ENCODE results near the gene CLDN14. TPM values are rescaled to one million over a fixed set of nuclear protein-coding genes. Genes with fewer than 3 reads are reported as not detected.

The CLDN14 gene
- total and polyA plus RNA-seq, 9 donors, result 0.15 TPM; not detected in 8

GRCh38 chr21:36437745-36438128 lies 42.2 kb downstream of the CLDN14 start:
- DNase-seq, result peak in 2 of 5 donors; percentile 62 to 75
- no peak for TF ChIP-seq POLR2A (IDR thresholded peaks at IDR 0.05)
- no peak for TF ChIP-seq EP300 (IDR thresholded peaks at IDR 0.05)
- TF ChIP-seq CTCF (IDR thresholded peaks at IDR 0.05), result no peak

GRCh38 chr21:36436829-36437744 lies 42.8 kb downstream of the CLDN14 start:
- H3K9me3 ChIP-seq, result no peaks in the 10 kb centered on the region
- DNase-seq, result no peak
- intact Hi-C loops (cut with DNase I), result no loop called here
- peaks cover 3% of the 10 kb centered on the region for H3K4me1 ChIP-seq (ENCODE audit: insufficient read depth)
- no peak overlapping the region for H3K4me3 ChIP-seq
- no peak overlapping the region for H3K27ac ChIP-seq
- no peaks in the 10 kb centered on the region for H3K27me3 ChIP-seq
- no peaks in the 10 kb centered on the region for H3K36me3 ChIP-seq
- TF ChIP-seq CTCF (IDR thresholded peaks at IDR 0.05) (no peak), POLR2A (IDR thresholded peaks at IDR 0.05) (no peak), EP300 (IDR thresholded peaks at IDR 0.05) (no peak)
- 67 to 83% (median 68%) methylated on average over 5 of the region's 5 CpGs for WGBS, 3 donors

More at GRCh38 chr21:36437745-36438128, 42.2 kb downstream of the CLDN14 start:
- Histone ChIP-seq H3K27ac (no peak overlapping the region), H3K4me3 (no peak overlapping the region), H3K27me3 (no peaks in the 10 kb centered on the region), H3K9me3 (no peaks in the 10 kb centered on the region), H3K4me1 (ENCODE audit: insufficient read depth) (peaks cover 3% of the 10 kb centered on the region), H3K36me3 (no peaks in the 10 kb centered on the region)
- 3 to 13% (median 7%) methylated on average over 6 of the region's 6 CpGs for WGBS, 3 donors
- intact Hi-C loops (cut with DNase I), result no loop called here

GRCh38 chr21:36434144-36434543 lies 45.8 kb downstream of the CLDN14 start:
- H3K4me1 ChIP-seq (ENCODE audit: insufficient read depth), result peaks cover 10% of the 10 kb centered on the region
- no peaks in the 10 kb centered on the region for H3K27me3 ChIP-seq
- TF ChIP-seq CTCF (IDR thresholded peaks at IDR 0.05) (no peak), EP300 (IDR thresholded peaks at IDR 0.05) (no peak), POLR2A (IDR thresholded peaks at IDR 0.05) (no peak)
- no peaks in the 10 kb centered on the region for H3K36me3 ChIP-seq
- no peak overlapping the region for H3K27ac ChIP-seq
- WGBS, 3 donors, result 93 to 96% (median 96%) methylated on average over 6 of the region's 6 CpGs
- no peak overlapping the region for H3K4me3 ChIP-seq
- no peaks in the 10 kb centered on the region for H3K9me3 ChIP-seq
- no peak for DNase-seq
- intact Hi-C loops (cut with DNase I), result loop anchor here in 1 of 4 donors (5.0 kb wide), 1 partner anchor 663 kb away; no protein-coding TSS in a partner anchor

- TF ChIP-seq CTCF (IDR thresholded peaks at IDR 0.05) (no peak), EP300 (IDR thresholded peaks at IDR 0.05) (no peak), POLR2A (IDR thresholded peaks at IDR 0.05) (no peak)
- Histone ChIP-seq H3K9me3 (no peaks in the 10 kb centered on the region), H3K27me3 (no peaks in the 10 kb centered on the region), H3K4me3 (no peak overlapping the region), H3K4me1 (ENCODE audit: insufficient read depth) (peaks cover 10% of the 10 kb centered on the region), H3K36me3 (no peaks in the 10 kb centered on the region), H3K27ac (no peak overlapping the region)
- WGBS, 3 donors, result 89 to 92% (median 89%) methylated on average over 7 of the region's 7 CpGs
- intact Hi-C loops (cut with DNase I), result loop anchor here in 1 of 4 donors (5.0 kb wide), 1 partner anchor 664 kb away; no protein-coding TSS in a partner anchor
- DNase-seq, result no peak
Measured at GRCh38 chr21:36433059-36433709, 46.7 kb downstream of the CLDN14 start.
